ENCODE data around the gene SEMA4D.

DNA sequence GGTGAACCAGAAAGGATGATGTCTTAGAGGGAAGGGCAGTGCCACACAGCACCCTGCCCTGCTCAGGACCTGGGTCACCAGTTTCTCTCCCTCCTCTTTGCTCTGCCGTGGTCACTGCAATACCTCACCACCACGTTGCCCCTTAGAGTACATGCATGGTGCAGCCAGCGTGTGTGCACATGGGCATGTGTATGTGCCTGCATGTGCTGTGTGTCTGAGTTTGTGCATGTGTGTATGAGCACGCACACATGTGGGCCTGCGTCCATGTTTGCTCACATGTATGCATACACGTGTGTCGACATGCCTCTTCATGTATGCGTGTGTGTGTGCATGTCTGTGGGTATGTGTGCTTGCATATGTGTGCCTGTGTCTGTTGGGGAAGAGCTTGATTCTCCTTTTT, 41.5 kb upstream of the SEMA4D start:
- TF ChIP-seq CTCF (IDR thresholded peaks at IDR 0.05) (no peak), POLR2A (IDR thresholded peaks at IDR 0.05) (no peak)
